ENCODE data around the gene MOCS1.

MOCS1 gene

GRCh38 chr6:39924283-39924682, 10.0 kb downstream of the MOCS1 start:
- no peak for DNase-seq (ENCODE audit: low read depth in 2 of 2)

- no peak for DNase-seq (ENCODE audit: low read depth in 2 of 2)
Measured at GRCh38 chr6:39923861-39924260, 10.4 kb downstream of the MOCS1 start.

DNA sequence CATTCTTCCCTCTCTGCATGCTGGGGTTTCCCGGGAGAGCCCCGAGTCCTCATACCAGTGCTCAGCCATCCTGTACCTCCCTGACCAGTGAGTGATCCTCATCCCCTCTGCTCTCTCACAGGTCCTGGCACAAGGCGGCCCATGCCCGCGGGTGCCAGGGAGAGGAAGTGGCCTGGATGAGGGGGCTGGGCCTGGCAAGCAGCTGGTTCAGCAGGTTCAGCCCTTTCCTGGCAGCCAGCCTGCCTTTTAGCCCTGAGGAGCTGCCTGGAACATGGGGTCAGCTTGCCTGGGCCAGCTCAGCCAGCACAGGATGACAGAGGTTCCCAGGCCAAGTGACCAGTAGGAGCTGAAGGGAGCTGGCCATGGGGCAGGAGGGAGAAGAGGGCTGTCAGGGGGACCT, 10.9 kb downstream of the MOCS1 start:
- no peak for DNase-seq (ENCODE audit: low read depth in 2 of 2)

DNA sequence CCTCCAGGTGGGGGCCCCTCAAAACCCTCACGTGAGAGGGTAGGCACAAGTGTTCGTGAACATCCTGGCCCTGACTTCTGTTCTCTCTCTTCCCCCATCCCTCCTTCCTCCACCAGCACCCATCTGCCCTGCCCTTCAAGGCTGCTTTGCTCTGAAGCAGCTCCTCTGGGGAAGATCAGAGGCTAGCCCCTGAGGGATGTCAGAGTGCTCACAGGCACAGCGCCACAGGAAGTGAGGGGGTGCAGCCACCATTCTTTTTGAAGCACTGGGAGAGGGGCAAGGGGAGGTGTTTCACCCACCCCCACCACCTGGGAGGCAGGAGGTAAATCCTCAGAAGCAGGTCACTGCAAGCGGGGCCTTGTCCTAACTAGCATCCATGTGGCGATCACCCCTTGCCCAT, 11.4 kb downstream of the MOCS1 start:
- no peak for DNase-seq (ENCODE audit: low read depth in 2 of 2)

GRCh38 chr6:39920157-39920556, 14.1 kb downstream of the MOCS1 start:
- no peak for DNase-seq (ENCODE audit: low read depth in 2 of 2)

DNA sequence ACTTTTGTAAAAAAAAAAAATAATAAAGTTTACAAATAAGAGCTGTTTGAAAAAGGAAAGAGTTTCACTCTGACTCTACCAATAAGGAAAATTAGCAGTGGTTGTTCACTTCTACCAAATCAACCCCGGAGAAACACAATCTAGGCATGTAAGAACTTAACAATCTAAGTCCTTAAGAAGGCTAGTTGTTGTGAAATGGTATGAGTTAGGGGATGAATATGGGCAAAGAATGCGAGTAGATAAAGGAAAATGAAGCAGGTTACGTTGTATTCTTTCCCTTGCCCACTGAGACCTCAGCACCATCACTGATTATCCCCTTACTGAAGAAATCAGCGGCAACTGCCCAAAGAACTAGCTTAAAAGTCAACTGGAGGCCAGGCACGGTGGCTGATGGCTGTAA, 15.4 kb downstream of the MOCS1 start:
- DNase-seq (ENCODE audit: low read depth in 2 of 2) = no peak

DNA sequence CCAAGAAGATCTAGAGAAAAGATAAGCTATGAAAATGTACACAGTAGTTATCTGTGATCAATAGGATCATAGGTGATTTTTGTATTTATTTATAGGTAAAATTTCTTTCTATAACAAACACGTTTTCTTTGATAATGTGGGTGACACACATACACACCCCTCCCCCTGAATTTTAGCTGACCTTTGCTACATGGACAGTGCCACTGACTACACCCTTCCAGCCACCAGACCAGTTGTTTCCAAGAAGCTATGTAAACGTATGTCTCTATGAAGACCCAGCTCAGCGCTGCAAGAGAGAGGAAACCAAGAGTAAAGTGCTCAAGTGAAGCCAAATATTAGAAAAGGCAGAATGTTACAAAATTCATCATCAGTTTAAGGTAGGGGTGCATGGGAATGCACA, 16.3 kb downstream of the MOCS1 start:
- no peak for DNase-seq (ENCODE audit: low read depth in 2 of 2)

GRCh38 chr6:39917329-39917728, 16.9 kb downstream of the MOCS1 start:
- DNase-seq (ENCODE audit: low read depth in 2 of 2) = no peak

- no peak for DNase-seq (ENCODE audit: low read depth in 2 of 2)
Measured at GRCh38 chr6:39915866-39916265, 18.4 kb downstream of the MOCS1 start.

DNA sequence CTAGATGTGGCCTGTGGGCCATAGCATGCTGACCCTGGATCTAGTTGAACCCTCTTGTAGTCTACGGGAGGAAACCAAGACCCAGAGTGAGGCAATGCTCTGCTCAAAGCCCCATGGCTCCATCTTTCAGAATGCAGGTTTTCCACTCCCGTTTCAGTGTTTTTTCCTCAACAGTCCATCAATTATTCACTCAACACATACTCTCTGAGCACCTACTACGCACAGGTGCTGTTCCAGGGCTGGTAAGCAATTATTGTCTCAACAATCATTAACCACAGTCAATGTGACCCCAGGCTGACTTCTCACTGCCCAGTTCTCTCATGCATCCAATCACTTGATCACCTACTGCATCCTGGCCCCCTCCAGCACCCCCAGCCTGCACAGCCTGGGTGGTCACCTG, 20.0 kb downstream of the MOCS1 start:
- no peak for DNase-seq (ENCODE audit: low read depth in 2 of 2)

- DNase-seq (ENCODE audit: low read depth in 2 of 2) = no peak
Measured at GRCh38 chr6:39913391-39913916, 20.8 kb downstream of the MOCS1 start.

GRCh38 chr6:39912446-39912845, 21.8 kb downstream of the MOCS1 start:
- no peak for DNase-seq (ENCODE audit: low read depth in 2 of 2)

DNA sequence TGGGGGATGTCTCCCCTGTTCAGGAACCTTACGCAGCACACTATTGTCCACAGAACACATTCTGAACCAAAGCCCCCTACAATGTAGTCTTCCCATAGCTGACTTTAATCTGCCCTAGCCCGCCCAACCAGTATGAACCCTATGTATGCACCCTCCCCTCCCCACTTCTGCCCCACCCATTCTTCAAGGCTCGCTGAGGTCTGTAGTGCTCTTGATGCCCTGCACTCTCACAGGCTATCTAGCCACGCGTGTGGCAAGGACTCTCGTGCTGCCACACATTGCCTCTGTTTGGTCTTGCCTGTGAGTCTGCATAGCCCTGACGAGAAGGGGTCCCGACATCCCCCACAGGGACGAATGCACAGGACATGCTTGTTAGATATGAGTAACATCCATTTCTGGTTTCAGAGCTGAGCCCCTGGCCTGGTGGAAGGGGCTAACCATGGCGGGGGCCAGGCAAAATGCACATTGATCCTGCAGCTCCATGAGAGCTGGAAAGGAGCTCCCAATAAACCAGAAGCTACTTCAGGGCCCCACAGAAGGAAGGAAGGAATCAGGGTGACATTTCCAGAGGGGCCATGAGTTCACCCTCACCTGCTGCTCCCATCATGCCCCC, 22.6 kb downstream of the MOCS1 start:
- no peak for DNase-seq (ENCODE audit: low read depth in 2 of 2)

DNA sequence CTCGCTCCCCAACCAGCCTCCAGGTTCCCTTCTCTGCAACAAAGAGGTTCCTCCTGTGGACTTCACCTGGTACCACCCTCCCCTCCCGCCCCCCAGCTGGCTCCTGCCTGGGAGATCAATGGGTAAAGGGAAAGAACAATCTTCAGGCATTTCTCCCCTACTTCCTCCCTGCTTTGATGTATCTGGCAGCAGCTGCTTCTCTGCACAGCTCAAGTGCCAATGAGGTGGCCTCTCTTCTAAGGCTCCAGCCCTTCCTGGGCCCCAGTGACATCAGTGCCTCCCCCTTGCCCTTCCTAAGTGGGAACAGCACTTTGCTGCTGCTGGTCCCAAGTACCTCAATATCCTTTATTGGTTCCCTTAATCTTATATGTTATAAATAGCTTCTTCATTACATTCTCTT, 23.5 kb downstream of the MOCS1 start:
- no peak for DNase-seq (ENCODE audit: low read depth in 2 of 2)

DNA sequence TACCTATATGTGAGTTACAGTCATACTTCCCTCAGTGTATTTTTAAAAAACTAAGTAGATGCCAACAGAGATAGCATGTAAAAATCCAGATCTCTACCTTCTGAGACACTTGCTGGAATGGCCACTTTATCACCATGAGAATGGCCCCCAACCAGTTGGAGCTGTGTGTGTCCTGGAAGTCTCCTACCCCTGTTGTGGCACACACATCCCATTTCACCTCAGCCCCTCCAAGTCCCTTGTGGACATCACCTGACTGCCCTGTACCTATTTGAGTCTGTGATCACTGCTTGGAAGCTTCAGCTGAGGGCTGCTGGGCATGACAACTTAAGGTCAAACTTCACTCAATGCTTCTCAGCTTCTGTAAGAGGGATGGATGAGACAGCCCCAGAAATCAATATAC, 24.1 kb downstream of the MOCS1 start:
- no peak for DNase-seq (ENCODE audit: low read depth in 2 of 2)

DNA sequence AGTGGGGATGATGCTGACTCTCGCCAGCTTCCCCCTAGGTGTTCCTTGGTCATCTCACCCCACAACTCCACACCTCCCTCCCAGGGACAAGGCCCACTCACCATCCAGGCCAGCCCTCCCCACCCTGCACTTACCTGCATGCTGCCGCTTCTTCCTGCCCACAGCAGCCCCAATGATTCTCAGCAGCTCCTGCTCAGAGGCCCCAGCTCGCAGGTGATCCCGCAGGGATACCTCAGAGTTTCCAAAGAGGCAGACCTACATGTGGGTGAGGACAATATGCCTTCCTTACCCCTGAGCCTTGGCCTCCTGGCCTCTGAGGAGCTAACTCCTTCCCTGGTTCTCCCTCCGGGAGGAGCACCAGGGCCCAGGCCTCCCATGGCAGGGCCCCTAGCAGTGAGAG, 24.6 kb downstream of the MOCS1 start:
- DNase-seq (ENCODE audit: low read depth in 2 of 2) = no peak

DNA sequence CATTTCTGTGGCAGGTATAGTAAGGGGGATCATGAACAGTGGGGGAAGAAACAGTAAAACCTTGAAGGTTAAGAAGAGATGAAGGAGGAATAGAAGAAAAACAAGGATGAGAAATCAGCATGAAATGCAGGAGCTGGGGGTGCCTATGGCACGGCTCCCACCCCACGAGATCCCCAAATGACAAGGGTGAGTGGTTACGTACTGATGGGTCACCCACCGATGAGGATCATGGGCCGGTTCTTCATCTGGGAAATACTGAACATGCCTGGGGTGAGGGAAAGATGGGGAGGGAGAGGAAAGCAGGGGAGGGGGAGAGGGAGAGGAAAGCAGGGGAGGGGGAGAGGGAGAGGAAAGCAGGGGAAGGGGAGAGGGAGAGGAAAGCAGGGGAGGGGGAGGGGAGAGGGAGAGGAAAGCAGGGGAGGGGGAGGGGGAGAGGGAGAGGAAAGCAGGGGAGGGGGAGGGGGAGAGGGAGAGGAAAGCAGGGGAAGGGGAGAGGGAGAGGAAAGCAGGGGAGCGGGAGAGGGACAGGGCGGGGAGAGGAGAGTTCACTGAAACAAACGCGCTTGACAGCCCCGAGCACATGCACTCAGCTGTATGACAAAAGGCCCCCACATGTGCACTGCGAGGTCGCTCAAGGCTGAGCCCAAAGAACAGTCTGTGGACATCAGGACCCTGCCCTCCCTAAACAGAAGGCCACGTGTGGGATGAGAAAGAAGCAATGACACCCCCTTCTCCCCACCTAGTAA, 25.3 kb downstream of the MOCS1 start:
- DNase-seq (ENCODE audit: low read depth in 2 of 2) = no peak

GRCh38 chr6:39907871-39908575, 26.2 kb downstream of the MOCS1 start:
- DNase-seq (ENCODE audit: low read depth in 2 of 2) = no peak

DNA sequence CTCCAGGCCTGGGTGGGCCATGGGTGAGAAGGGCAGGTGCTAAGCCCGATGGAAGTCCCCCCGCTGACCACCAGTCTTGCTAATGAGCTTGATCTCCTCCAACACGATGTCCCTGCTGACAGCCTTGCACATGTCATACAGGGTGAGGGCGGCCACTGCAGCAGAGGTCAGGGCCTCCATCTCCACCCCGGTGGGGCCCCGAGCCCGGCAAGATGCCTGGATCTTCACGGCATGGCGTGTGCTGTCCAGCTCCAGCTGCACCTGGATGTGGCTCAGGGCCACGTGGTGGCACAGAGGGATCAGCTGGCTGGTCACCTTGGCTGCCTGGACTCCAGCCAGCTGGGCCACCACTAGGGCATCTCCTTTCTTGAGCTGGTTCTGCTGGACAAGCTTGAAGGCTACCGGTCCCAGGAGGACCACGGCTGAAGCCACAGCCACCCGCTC, 27.9 kb downstream of the MOCS1 start:
- no peak for DNase-seq (ENCODE audit: low read depth in 2 of 2)

GRCh38 chr6:39905640-39905975, 28.7 kb downstream of the MOCS1 start:
- DNase-seq (ENCODE audit: low read depth in 2 of 2) = no peak

GRCh38 chr6:39904946-39905639, 29.2 kb downstream of the MOCS1 start:
- no peak for DNase-seq (ENCODE audit: low read depth in 2 of 2)

GRCh38 chr6:39903656-39904055, 30.6 kb downstream of the MOCS1 start:
- no peak for DNase-seq (ENCODE audit: low read depth in 2 of 2)

All from stimulated activated CD8-positive, alpha-beta memory T cell treated with anti-CD3 and anti-CD28 coated beads, Interleukin-7, amount 100 ng/mL, for 4 hours (primary cell).